GM10266 (cell line): ENCODE measurements around the gene EIF3I.

Source experiments
- DNase-seq: peaks from one replicate; pipeline ENCODE4 v3.0.0; 2012; ENCODE audit errors: extremely low spot score
- TF ChIP-seq, protein P1 (sequence below): IDR thresholded peaks from 2 replicates; pipeline ENCODE4 v1.5.1; 2012; ENCODE audit warnings: mild to moderate bottlenecking, low read depth; ENCODE audit not compliant: control insufficient read depth, insufficient read depth; ENCODE audit errors: missing control alignments

The EIF3I gene

DNA sequence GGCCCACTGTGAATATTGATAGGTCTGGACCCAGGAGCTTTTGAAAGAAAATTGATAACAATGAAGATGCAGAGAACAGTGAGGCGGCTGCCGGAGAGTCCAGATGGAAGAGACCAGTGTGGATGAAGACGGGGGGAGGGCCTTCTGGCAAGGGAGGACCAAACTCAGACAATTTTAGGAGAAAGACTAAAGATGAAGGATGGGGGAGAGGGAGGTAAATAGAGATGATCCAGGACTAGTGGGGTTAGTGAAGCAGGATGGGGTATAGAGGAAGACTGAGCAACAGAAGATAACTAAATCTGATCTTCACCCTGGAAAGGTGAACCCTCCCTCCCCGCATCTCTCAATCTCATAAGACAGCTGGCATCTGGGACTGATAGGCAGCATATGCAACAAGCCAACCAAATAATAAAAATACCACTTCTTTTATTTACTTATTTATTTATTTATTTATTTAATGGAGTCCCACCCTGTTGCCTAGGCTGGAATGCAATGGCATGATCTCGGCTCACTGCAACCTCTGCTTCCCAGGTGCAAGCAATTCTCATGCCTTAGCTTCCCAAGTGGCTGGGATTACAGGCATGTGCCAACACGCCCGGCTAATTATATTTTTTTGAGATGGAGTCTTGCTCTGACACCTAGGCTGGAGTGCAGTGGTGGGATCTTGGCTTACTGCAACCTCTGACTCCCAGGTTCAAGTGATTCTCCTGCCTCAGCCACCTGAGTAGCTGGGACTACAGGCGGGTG is 10.5 kb downstream of the EIF3I start:
- TF ChIP-seq, protein P1, sequence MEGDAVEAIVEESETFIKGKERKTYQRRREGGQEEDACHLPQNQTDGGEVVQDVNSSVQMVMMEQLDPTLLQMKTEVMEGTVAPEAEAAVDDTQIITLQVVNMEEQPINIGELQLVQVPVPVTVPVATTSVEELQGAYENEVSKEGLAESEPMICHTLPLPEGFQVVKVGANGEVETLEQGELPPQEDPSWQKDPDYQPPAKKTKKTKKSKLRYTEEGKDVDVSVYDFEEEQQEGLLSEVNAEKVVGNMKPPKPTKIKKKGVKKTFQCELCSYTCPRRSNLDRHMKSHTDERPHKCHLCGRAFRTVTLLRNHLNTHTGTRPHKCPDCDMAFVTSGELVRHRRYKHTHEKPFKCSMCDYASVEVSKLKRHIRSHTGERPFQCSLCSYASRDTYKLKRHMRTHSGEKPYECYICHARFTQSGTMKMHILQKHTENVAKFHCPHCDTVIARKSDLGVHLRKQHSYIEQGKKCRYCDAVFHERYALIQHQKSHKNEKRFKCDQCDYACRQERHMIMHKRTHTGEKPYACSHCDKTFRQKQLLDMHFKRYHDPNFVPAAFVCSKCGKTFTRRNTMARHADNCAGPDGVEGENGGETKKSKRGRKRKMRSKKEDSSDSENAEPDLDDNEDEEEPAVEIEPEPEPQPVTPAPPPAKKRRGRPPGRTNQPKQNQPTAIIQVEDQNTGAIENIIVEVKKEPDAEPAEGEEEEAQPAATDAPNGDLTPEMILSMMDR, result no peak
- no peak for DNase-seq

DNA sequence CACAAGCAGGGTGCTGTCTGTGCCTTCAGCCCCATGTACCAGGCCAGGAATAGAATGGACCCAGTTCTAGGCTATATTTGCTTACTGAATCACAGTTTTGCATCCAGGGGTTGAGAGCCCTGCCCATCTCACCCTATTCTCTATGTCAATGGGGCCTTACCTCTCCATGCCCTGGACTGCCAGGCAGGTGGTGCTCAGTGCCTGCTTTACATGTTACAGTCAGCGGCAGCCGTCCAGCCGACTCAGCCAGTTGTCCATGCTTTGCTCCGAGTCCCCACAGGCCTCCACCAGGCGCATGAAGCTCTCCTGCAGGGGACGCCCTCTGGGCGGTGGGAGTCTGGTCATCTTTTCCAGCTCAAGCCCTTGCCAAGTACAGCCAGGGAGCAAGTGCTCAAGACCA is 12.6 kb downstream of the EIF3I start:
- TF ChIP-seq, protein P1, result no peak
- DNase-seq, result no peak

DNA sequence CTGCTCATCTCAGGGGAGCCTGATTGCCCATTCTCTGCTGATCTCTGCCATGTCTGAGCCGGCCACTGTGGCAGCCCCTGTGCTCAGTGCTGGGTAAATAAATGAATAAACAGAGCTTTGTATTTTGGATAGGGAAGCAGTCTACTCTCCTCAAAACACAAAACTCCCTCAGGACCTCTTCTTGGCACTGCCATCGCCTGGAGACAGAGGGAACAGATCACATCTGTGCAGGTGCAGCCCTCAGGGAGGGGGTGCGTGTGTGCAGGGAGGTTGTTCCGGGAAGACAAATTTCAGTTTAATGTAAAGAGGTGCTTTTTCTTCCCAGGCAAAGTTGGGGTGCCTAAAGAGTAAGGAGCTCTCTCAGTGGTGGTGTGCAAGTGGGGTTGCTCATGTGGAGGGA is 17.1 kb downstream of the EIF3I start:
- no peak for DNase-seq

DNA sequence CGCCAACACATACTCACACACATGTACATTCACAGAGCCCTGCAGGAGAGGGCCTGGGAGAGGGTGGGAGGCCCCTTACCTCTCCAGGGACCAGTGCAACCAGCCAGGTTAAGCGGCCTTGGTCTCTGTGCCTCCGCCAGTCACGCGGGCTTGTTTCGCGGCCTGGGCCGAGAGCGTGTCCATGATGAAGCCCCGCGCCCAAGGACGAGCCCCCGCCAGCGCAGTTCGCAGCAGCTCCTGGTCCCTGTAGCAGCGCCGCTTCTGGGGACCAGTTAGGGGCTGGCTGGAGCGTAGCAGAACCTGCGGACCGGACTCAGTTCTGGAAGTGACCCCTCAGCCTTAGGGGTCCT is 17.6 kb downstream of the EIF3I start:
- no peak for DNase-seq
- TF ChIP-seq, protein P1, result no peak

More for the DNA sequence above, 17.1 kb downstream of the EIF3I start:
- TF ChIP-seq, protein P1, result no peak

DNA sequence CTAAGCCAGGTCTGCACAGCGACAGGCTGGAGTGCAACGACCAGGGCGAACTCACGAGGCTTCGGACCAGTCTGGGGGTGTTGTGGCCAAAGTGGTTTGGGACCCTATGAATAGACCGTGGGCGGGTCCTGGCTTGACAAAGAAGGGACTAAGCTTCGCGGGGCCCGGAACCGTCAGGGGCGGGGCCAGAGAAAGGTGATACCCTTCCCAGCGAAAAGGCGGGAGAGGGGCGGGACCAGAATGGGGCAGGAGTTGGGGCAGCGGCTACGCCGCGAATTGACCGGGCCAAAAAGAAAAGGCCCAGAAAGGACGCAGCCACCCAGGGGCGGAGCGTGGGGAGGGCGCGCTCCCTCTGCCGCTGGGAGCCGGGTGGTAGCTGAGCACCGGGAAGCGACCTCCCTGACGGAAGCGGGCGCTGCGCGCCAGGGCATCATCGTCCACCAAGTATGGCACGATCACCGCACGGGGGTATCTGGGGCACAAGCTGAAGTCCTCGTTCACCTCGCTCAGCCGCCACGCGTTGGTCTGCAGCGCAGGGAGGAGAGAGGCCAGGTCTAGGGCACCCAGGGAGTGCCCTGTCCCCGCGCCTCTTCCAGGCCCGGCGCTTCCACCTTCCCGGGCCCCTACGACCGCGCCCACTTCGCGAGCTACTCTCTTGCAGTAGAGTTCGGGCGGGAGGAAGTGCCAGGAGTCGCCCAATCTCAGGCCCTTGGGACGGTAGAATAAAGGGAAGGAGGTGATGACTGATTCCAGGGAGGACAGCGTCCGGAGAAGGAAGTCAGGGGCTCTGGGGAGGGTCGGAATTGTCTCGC is 18.1 kb downstream of the EIF3I start:
- TF ChIP-seq, protein P1, result peak; percentile 44
- no peak for DNase-seq

DNA sequence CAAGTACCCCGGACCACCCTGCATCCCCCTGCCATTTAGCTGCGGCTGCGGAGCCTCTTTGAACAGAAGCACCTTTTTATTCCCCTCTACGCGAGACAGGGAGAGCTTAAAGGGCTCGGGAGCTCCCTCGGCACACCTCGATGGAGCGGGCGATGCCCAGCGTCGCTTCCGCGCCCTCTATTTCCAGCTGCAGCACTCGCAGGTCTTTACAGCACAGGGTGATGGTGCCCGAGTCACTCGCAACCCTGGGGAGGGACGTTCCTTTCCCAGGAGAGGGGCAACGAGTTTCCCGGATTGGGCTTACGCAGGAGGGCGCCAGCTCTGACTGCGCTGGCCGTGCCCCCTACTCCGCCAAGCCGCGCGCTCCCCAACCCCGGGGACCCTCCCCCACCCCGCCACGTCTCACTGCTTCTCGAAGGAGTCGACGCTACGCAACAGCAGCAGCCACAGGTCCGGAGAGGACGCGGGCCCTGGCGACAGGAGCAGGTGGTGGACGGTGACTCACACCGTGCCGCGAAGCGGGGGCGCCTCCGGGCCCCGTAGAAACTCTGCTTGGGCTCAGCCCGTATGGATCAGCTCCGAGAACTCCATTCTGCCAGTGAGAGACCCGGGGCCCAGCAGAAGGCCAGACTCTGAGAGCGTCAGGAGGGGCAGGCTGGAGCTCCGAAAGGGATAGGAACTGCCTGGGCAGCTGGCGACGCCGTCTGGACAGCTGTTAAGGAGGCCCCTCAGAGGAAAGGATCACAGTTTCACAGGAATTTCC is 19.0 kb downstream of the EIF3I start:
- DNase-seq, result peak; percentile 68
- TF ChIP-seq, protein P1, result peak; percentile 1
